K562 (cell line): ENCODE results near the gene RNF26. TPM values are rescaled to one million over a fixed set of nuclear protein-coding genes. Genes with fewer than 3 reads are reported as not detected.

Source experiments
- ATAC-seq: fragments of 200-7000 bp; cut with Tn5 transposase; 3 replicates; pipeline ENCODE4 v1.9.1; 2020; ENCODE audit warnings: moderate library complexity
- BruUV-seq: library from RNA; stranded (reverse); fragments of 400-500 nt; replicated peaks from 2 replicates; lab custom pipeline; 2021; lab: Mats Ljungman, UMichigan
- CTCF ChIA-PET: fragments of 300-600 bp; formaldehyde crosslinking; extraction: SDS; loops from one replicate; lab custom pipeline; 2021; ENCODE audit warnings: low intra/inter-chr PET ratio; lab: Yijun Ruan, JAX
- POLR2A ChIA-PET: fragments of 300-600, 350-650 bp; sonication (Branson Sonifier 250); formaldehyde crosslinking; extraction: SDS; loops from one replicate; lab custom pipeline; 2021; ENCODE audit warnings: antibody characterized with exemption, inconsistent platforms; lab: Yijun Ruan, JAX
- DNase-seq, 4 experiments: peaks; one replicate each; pipeline versions ENCODE4 v3.0.0 to v3.0.0-alpha.2; 2011 to 2018; ENCODE audit warnings: low spot score in 3 of 4, mixed read lengths in 3 of 4; ENCODE audit errors: extremely low read depth in 1 of 4
- FAIRE-seq: peaks from 2 replicates; lab custom pipeline; 2011; peaks lifted over from hg19 to GRCh38; lab: Jason Lieb, UNC
- H2AFZ ChIP-seq: 2 replicates; pipeline ENCODE4 v1.6.0; 2011; ENCODE audit warnings: low read depth, low read length, control low read depth, inconsistent platforms
- H3K27ac ChIP-seq: fragments of 200-600 bp; 3 replicates; pipeline ENCODE4 v1.8.0; 2011; ENCODE audit warnings: low read depth, mild to moderate bottlenecking, control low read depth, inconsistent platforms, low read length, moderate library complexity, mixed read lengths; ENCODE audit errors: extremely low read depth
- H3K27me3 ChIP-seq, 2 experiments: fragments of 300-600 bp in 1 of 2; 2 replicates in 1 of 2; 3 replicates in 1 of 2; pipeline versions ENCODE4 v1.6.0 to v1.8.0; 2011; ENCODE audit warnings: inconsistent platforms in 2 of 2, low read length in 2 of 2, mild to moderate bottlenecking in 1 of 2, mixed read lengths in 1 of 2, moderate library complexity in 1 of 2; ENCODE audit not compliant: control insufficient read depth in 2 of 2, insufficient read depth in 2 of 2
- H3K36me3 ChIP-seq: fragments of 300-600 bp; 3 replicates; pipeline ENCODE4 v1.8.0; 2011; ENCODE audit warnings: mild to moderate bottlenecking, low read length, inconsistent platforms; ENCODE audit not compliant: control insufficient read depth, insufficient read depth
- H3K4me1 ChIP-seq, 2 experiments: fragments of 200-600 bp in 1 of 2; replicated peaks in 1 of 2; 2 replicates in 1 of 2; 3 replicates in 1 of 2; pipeline versions ENCODE4 v1.5.1 to v1.8.0; 2011; ENCODE audit warnings: inconsistent platforms in 2 of 2, low read length in 2 of 2, mild to moderate bottlenecking in 1 of 2, mixed read lengths in 1 of 2, moderate library complexity in 1 of 2; ENCODE audit not compliant: control insufficient read depth in 2 of 2, insufficient read depth in 2 of 2
- H3K4me2 ChIP-seq: 2 replicates; pipeline ENCODE4 v1.6.1; 2011; ENCODE audit warnings: low read length, control low read depth, inconsistent platforms, mixed read lengths; ENCODE audit not compliant: insufficient read depth
- H3K4me3 ChIP-seq: fragments of 200-600 bp; sonication (generic), shearing (Covaris generic); 2 replicates; pipeline ENCODE4 v1.5.1; 2016; ENCODE audit warnings: control low read depth, inconsistent platforms
- H3K79me2 ChIP-seq: fragments of 200-600 bp; 3 replicates; pipeline ENCODE4 v1.8.0; 2011; ENCODE audit warnings: low read length, inconsistent platforms; ENCODE audit not compliant: control insufficient read depth, insufficient read depth
- H3K9ac ChIP-seq, 2 experiments: 2 replicates each; pipeline versions ENCODE4 v1.6.0 to v1.6.1; 2011; ENCODE audit warnings: low read depth in 2 of 2, low read length in 2 of 2, control low read depth in 1 of 2, inconsistent platforms in 1 of 2, mild to moderate bottlenecking in 1 of 2, mixed read lengths in 1 of 2; ENCODE audit not compliant: insufficient read depth in 1 of 2
- H3K9me1 ChIP-seq: one replicate; pipeline ENCODE4 v1.6.0; 2011; ENCODE audit warnings: inconsistent platforms, mild to moderate bottlenecking, low read length, moderate library complexity; ENCODE audit not compliant: control insufficient read depth, insufficient read depth
- H3K9me3 ChIP-seq: replicated peaks from 2 replicates; pipeline ENCODE4 v1.5.1; 2011; ENCODE audit warnings: low read depth, low read length, inconsistent platforms; ENCODE audit not compliant: control insufficient read depth, insufficient read depth
- H4K20me1 ChIP-seq: replicated peaks from 2 replicates; pipeline ENCODE4 v1.6.1; 2011; ENCODE audit warnings: low read length, inconsistent platforms, mixed read lengths; ENCODE audit not compliant: control insufficient read depth, insufficient read depth
- EZH2 ChIP-seq: IDR thresholded peaks from 2 replicates; pipeline ENCODE4 v1.6.1; 2012; ENCODE audit warnings: low read depth, mild to moderate bottlenecking, inconsistent platforms, low read length, borderline replicate concordance
- ILK ChIP-seq: fragments of 450-650 bp; IDR thresholded peaks from 2 replicates; pipeline ENCODE4 v1.6.1; 2016; ENCODE audit warnings: missing genetic modification characterization, low read depth, mild to moderate bottlenecking, missing compliant biosample characterization, moderate library complexity, borderline replicate concordance
- LEF1 ChIP-seq: fragments of 450-650 bp; IDR thresholded peaks from 2 replicates; pipeline ENCODE4 v1.6.1; 2016; ENCODE audit warnings: mild to moderate bottlenecking
- SMARCA4 ChIP-seq: fragments of 450-650 bp; IDR thresholded peaks from 2 replicates; pipeline ENCODE4 v1.6.1; 2016
- SMARCA5 ChIP-seq: fragments of 450-650 bp; IDR thresholded peaks from 2 replicates; pipeline ENCODE4 v1.6.1; 2016
- WGBS: fragments of 100-300 bp; shearing (Covaris generic); methylation state at CpG from one replicate; pipeline ENCODE4 v1.1.6; 2016; ENCODE audit warnings: low coverage, mixed read lengths; ENCODE audit not compliant: insufficient coverage; ENCODE audit errors: missing lambda C conversion rate; 5-methylcytosine and 5-hydroxymethylcytosine counted together
- in situ Hi-C: fragments of 300-500 bp; cut with MboI; formaldehyde crosslinking; loops from 4 replicates; pipeline ENCODE4 v1.15.0; 2018; ENCODE audit warnings: inconsistent platforms, mixed read lengths
- intact Hi-C: fragments of 100-400 bp; cut with micrococcal nuclease; formaldehyde crosslinking; loops from 2 replicates; pipeline ENCODE4 v1.14.2; 2022
- polyA plus RNA-seq, 8 experiments: library from polyadenylated mRNA; depleted of rRNA in 4 of 8; stranded (reverse) in 5 of 8; unstranded in 3 of 8; fragments of >200 nt; fragmentation: Nextera tagmentation in 2 of 8; fragmentation: Illumina TruSeq in 1 of 8; extraction: Ambion mirVana in 2 of 8; extraction: Trizol in 1 of 8; gene quantifications; 2 replicates each; pipeline versions ENCODE4 v1.2.1 to v1.2.3, GENCODE V29; 2011 to 2014; ENCODE audit warnings: inconsistent platforms in 1 of 8, missing spikeins in 1 of 8
- total RNA-seq, 7 experiments: library from RNA; depleted of rRNA in 6 of 7; stranded (reverse); fragments of >200 nt in 6 of 7; fragmentation: Illumina TruSeq in 2 of 7; extraction: Trizol in 2 of 7; gene quantifications; 2 replicates each; pipeline versions ENCODE4 v1.2.1 to v1.2.3, GENCODE V29; 2011 to 2021; ENCODE audit warnings: low replicate concordance in 1 of 7
- TF ChIP-seq, protein P1 (sequence below), 2 experiments: fragments of 450-650 bp; IDR thresholded peaks; 2 replicates each; pipeline ENCODE4 v1.6.1; 2016
- TF ChIP-seq, protein P2 (sequence below): fragments of 450-650 bp; IDR thresholded peaks from 2 replicates; pipeline ENCODE4 v1.6.1; 2016; ENCODE audit warnings: antibody characterized with exemption
- TF ChIP-seq, protein P3 (sequence below): fragments of 250-450 bp; sonication (Bioruptor Pico); IDR thresholded peaks from 2 replicates; pipeline ENCODE4 v1.5.0; 2021

Gene RNF26
- total and polyA plus RNA-seq, 9 of the 15 experiments (the other 6 are each of a cell fraction or from before 2014, with no cell fraction given), result 5.3 to 53.6 (median 12.7) TPM

DNA sequence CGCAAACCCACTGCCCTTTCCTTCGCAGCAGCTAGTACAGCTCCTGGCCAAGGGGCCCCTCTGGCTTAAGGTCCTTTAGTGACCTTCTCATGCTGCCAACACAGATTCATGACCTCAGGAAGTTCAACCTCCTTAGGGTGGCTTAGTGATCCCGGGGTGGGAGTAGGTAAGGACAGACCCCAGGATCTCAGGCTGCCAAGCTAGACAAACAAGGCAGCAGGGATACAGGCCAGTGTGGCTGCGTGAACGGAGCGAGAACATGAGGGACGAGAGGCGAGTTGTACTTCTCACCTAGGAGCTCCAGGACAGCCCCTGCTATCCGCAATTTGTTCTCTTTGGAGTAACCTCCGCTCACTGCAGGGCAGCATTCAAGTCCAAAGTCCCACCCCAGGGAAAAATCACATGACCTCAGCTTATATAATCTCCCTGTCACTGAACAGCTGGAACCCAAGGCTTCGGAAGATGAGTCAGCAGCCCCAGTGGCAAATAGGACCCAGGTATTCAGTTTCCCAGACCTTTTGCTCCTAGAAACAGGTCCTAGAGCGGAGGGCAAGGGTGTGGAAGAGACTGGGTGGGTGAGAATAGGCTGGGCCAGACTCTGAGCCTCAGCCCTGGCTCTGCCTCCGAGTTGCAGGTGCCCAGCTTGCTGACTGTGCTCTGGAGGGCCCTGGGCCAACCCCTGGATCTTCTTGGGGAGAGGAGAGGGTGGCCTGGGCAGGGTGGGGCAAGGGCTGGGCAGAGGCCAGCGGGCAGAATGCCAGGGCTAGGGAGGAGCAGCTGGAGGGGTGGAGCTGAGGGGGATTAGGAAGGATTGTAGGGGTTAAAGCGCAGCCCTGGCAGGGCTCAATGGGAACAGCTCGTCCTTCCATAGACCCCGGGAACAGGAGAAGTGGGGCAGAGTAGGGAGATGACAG lies 34.1 kb downstream of the RNF26 start:
- WGBS, result 41% methylated on average over 17 of the region's 17 CpGs
- Histone ChIP-seq H3K4me2 (peak overlapping the region; percentile 68), H3K79me2 (peaks cover 6% of the 10 kb centered on the region; the same call in 2 of the 3 replicates), H3K9ac (peak overlapping the region; percentile 41 to 76; a peak in 3 of 4 replicates), H3K27me3 (no peaks in the 10 kb centered on the region), H3K36me3 (peaks cover 16% of the 10 kb centered on the region; the same call in 1 of the 3 replicates), H3K27ac (peak overlapping the region; percentile 59; the same call in 2 of the 3 replicates), H4K20me1 (no peaks in the 10 kb centered on the region), H2AFZ (no peak overlapping the region), H3K4me3 (no peak overlapping the region), H3K9me1 (no peaks in the 10 kb centered on the region), H3K9me3 (no peaks in the 10 kb centered on the region), H3K4me1 (peaks cover 54 to 61% of the 10 kb centered on the region in 2 experiments)
- DNase-seq (peak; percentile 59 to 85 (median 68)), FAIRE-seq (peak; percentile 93), ATAC-seq (peak; percentile 63)
- POLR2A ChIA-PET, result interaction anchor here (0.5 to 2.8 kb wide), 8 partner anchors 8 to 327 kb away, joined by 3 to 34 read pairs (median 3); partner anchors contain the start of gene USP2
- in situ Hi-C loops (no loop called here), intact Hi-C loops (no loop called here)
- BruUV-seq, result no TSS peak
- CTCF ChIA-PET, result interaction anchor here (0.7 kb wide), 1 partner anchor 12 kb away, joined by 3 read pairs; no protein-coding TSS in a partner anchor
- TF ChIP-seq, protein P1, sequence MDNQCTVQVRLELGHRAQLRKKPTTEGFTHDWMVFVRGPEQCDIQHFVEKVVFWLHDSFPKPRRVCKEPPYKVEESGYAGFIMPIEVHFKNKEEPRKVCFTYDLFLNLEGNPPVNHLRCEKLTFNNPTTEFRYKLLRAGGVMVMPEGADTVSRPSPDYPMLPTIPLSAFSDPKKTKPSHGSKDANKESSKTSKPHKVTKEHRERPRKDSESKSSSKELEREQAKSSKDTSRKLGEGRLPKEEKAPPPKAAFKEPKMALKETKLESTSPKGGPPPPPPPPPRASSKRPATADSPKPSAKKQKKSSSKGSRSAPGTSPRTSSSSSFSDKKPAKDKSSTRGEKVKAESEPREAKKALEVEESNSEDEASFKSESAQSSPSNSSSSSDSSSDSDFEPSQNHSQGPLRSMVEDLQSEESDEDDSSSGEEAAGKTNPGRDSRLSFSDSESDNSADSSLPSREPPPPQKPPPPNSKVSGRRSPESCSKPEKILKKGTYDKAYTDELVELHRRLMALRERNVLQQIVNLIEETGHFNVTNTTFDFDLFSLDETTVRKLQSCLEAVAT (IDR thresholded peaks at IDR 0.05), result no peak
- TF ChIP-seq EZH2, result no peak
- TF ChIP-seq, protein P2, sequence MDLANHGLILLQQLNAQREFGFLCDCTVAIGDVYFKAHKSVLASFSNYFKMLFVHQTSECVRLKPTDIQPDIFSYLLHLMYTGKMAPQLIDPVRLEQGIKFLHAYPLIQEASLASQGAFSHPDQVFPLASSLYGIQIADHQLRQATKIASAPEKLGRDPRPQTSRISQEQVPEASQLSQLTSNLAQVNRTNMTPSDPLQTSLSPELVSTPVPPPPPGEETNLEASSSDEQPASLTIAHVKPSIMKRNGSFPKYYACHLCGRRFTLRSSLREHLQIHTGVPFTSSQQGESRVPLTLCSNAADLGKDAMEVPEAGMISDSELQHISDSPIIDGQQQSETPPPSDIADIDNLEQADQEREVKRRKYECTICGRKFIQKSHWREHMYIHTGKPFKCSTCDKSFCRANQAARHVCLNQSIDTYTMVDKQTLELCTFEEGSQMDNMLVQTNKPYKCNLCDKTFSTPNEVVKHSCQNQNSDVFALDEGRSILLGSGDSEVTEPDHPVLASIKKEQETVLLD, result peak; percentile 71
- 0 out of 2 replicates have a peak, but pooled peaks have one; percentile 16 for TF ChIP-seq LEF1
- peak; percentile 45; the same call in 1 of the 2 replicates for TF ChIP-seq SMARCA4
- TF ChIP-seq, protein P3, sequence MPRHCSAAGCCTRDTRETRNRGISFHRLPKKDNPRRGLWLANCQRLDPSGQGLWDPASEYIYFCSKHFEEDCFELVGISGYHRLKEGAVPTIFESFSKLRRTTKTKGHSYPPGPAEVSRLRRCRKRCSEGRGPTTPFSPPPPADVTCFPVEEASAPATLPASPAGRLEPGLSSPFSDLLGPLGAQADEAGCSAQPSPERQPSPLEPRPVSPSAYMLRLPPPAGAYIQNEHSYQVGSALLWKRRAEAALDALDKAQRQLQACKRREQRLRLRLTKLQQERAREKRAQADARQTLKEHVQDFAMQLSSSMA, result no peak
- TF ChIP-seq SMARCA5, result no peak
- TF ChIP-seq ILK (tag), result no peak
